GM19240 (cell line): Measurements from ENCODE around the gene HELZ2.
"Not testable (repeated sequence)": the region's sequence is repeated elsewhere in the genome, so short reads cannot be mapped to it uniquely, and the experiment has no call there.

Experiments
- DNase-seq: peaks from one replicate; pipeline ENCODE4 v3.0.0; 2011; ENCODE audit warnings: low spot score; ENCODE audit not compliant: insufficient read length

Gene HELZ2

GRCh38 chr20:63565699-63566335 is 8.2 kb downstream of the HELZ2 start:
- no peak for DNase-seq

GRCh38 chr20:63565021-63565698 is 8.9 kb downstream of the HELZ2 start:
- DNase-seq: no peak

- DNase-seq: no peak
Observed at GRCh38 chr20:63564036-63564810, 9.8 kb downstream of the HELZ2 start.

GRCh38 chr20:63563225-63563935 is 10.7 kb downstream of the HELZ2 start:
- DNase-seq: no peak

GRCh38 chr20:63562461-63563224 is 11.4 kb downstream of the HELZ2 start:
- DNase-seq: no peak

GRCh38 chr20:63561624-63562396 is 12.2 kb downstream of the HELZ2 start:
- DNase-seq: no peak

GRCh38 chr20:63560856-63561609 is 13.0 kb downstream of the HELZ2 start:
- no peak for DNase-seq

GRCh38 chr20:63560333-63560805 is 13.7 kb downstream of the HELZ2 start:
- DNase-seq: no peak

- not testable (repeated sequence) for DNase-seq
Observed at GRCh38 chr20:63559485-63560332, 14.3 kb downstream of the HELZ2 start.

GRCh38 chr20:63558804-63559484 is 15.1 kb downstream of the HELZ2 start:
- DNase-seq: no peak

GRCh38 chr20:63557481-63557891 is 16.6 kb downstream of the HELZ2 start:
- no peak for DNase-seq

- DNase-seq: no peak
Observed at GRCh38 chr20:63556873-63557478, 17.1 kb downstream of the HELZ2 start.

- DNase-seq: no peak
Observed at GRCh38 chr20:63555661-63556381, 18.2 kb downstream of the HELZ2 start.

GRCh38 chr20:63554361-63555278 is 19.4 kb downstream of the HELZ2 start:
- DNase-seq: no peak

GRCh38 chr20:63553933-63554290 is 20.1 kb downstream of the HELZ2 start, which contains the start of gene FNDC11:
Gene FNDC11, plus strand, starts transcription at chr20:63554159. Its CDS starts 1,505 bp downstream, at chr20:63555664.
- no peak for DNase-seq
